ENCODE measurements around the gene APBA1. TPM values are rescaled to one million over a fixed set of nuclear protein-coding genes. Genes with fewer than 3 reads are reported as not detected.

APBA1 gene
- total and polyA plus RNA-seq, 2 of the 8 experiments (the other 6 are each of a cell fraction or from before 2014, with no cell fraction given), result 0.36 to 0.60 TPM

DNA sequence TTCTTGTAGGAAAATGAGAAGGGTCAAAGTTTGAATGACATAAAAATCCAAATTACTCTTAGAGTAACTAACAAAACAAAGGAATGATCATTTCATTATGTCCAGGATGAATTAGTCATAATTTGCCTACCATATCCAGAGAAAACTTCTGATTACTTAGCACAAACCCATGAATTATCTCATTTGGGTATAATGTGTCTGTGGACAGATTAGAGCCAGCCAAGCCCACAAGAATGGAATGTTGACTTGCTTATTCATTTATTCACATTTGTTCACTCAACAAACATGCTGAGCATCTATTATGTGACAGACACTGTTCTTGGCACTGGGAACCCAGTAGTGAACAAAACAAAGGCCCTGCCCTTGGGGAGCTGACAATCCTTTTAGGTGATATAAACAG lies 87.4 kb downstream of the APBA1 start:
- Histone ChIP-seq H2BK20ac (ENCODE audit: low read length) (no peak overlapping the region), H3K79me1 (ENCODE audit: low read depth, low read length) (no peaks in the 10 kb centered on the region), H3K4me3 (ENCODE audit: extremely low read depth in 1 of 4, insufficient read depth in 2 of 4, low read depth in 3 of 4, low read length in 4 of 4) (no peak overlapping the region), H3K4me2 (ENCODE audit: insufficient read depth in 1 of 2, low read depth in 2 of 2, low read length in 2 of 2) (no peak overlapping the region), H3K56ac (replicated peaks; ENCODE audit: insufficient read length, low read depth, low read length) (no peak overlapping the region), H3K4me1 (replicated peaks in 1 of 4; ENCODE audit: control insufficient read depth in 3 of 4, insufficient read depth in 4 of 4, low read length in 3 of 4) (peaks cover 0 to 2% (median 0%) of the 10 kb centered on the region in 4 experiments; a peak in 1 of 7 replicates), H3K9me3 (ENCODE audit: insufficient read depth in 2 of 2, low read depth in 1 of 2, low read length in 1 of 2) (no peaks in the 10 kb centered on the region), H2AK5ac (ENCODE audit: low read depth, low read length) (no peak overlapping the region), H3K18ac (ENCODE audit: extremely low read depth, low read length) (no peak overlapping the region), H3K23ac (ENCODE audit: insufficient read length) (no peak overlapping the region), H2AFZ (ENCODE audit: low read length) (no peak overlapping the region), H3K14ac (ENCODE audit: insufficient read length) (no peak overlapping the region), H3K79me2 (ENCODE audit: control insufficient read depth in 1 of 2, insufficient read depth in 2 of 2, low read length in 2 of 2) (no peaks in the 10 kb centered on the region), H2BK120ac (replicated peaks; ENCODE audit: low read depth, low read length) (no peak overlapping the region), H2BK5ac (ENCODE audit: low read depth, low read length) (no peak overlapping the region), H3K23me2 (ENCODE audit: low read depth, low read length) (no peaks in the 10 kb centered on the region), H3K36me3 (ENCODE audit: control insufficient read depth in 2 of 4, insufficient read depth in 4 of 4, low read length in 3 of 4) (no peaks in the 10 kb centered on the region), H3K27ac (ENCODE audit: low read depth, low read length) (no peak overlapping the region), H2BK15ac (ENCODE audit: low read length) (no peak overlapping the region), H4K8ac (ENCODE audit: extremely low read depth, insufficient read depth, low read length) (no peak overlapping the region), H3K4ac (replicated peaks; ENCODE audit: insufficient read length, low read depth, low read length) (no peak overlapping the region), H4K5ac (ENCODE audit: insufficient read length, low read depth, low read length) (no peak overlapping the region), H3K9ac (replicated peaks in 1 of 4; ENCODE audit: extremely low read depth in 1 of 4, low read depth in 3 of 4, low read length in 3 of 4) (no peak overlapping the region), H4K91ac (replicated peaks; ENCODE audit: insufficient read length, low read length) (no peak overlapping the region), H3K27me3 (replicated peaks in 1 of 4; ENCODE audit: control insufficient read depth in 3 of 4, extremely low read depth in 1 of 4, insufficient read depth in 3 of 4, low read length in 3 of 4) (peaks cover 3 to 35% (median 23%) of the 10 kb centered on the region in 4 experiments), H4K20me1 (replicated peaks in 1 of 2; ENCODE audit: control insufficient read depth in 1 of 2, insufficient read depth in 2 of 2, low read length in 2 of 2) (peaks cover 0 to 3% of the 10 kb centered on the region in 2 experiments), H2BK12ac (ENCODE audit: low read depth, low read length) (no peak overlapping the region)
- ChIA-PET CTCF (ENCODE audit: partially characterized antibody) (interaction anchor here (1.5 kb wide), 1 partner anchor 162 kb away, joined by 8 read pairs; no protein-coding TSS in a partner anchor), POLR2A (ENCODE audit: partially characterized antibody) (no interaction called here)
- TF ChIP-seq SUZ12 (IDR thresholded peaks at IDR 0.05; ENCODE audit: low read length), result no peak
- no peak for TF ChIP-seq CREB1 (IDR thresholded peaks at IDR 0.05)
- TF ChIP-seq TAF1 (IDR thresholded peaks at IDR 0.05; ENCODE audit: low read depth, low read length), result no peak
- no peak for DNase-seq (ENCODE audit: low read depth in 1 of 2, low spot score in 2 of 2)
- FAIRE-seq, result no peak

Measured in H1 (cell line).